ENCODE measurements around the gene CWC22. TPM values are rescaled to one million over a fixed set of nuclear protein-coding genes. Genes with fewer than 3 reads are reported as not detected.
"Not testable (repeated sequence)": the region's sequence is repeated elsewhere in the genome, so short reads cannot be mapped to it uniquely, and the experiment has no call there.

Gene CWC22
- total RNA-seq, 1 donor from 2014 or later = 18.5 TPM

DNA sequence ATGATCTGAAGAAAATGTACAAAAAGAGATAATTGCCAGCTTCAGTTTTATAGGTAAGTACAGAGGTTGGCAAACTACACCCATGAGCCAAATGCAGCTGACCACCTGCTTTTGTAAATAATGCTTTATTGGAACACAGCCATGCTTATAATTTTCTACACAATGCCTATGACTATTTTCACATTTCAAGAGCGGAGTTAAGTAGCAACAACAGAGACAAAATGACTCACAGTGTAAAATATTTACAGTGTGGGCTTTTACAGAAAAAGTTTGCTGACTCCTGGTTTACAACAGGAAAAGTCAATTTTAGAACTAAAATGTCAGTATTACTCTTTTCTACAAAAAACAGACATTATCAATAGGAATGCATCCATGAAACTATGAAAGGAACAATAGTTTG, 26.0 kb downstream of the CWC22 start:
- H3K4me3 ChIP-seq = no peak overlapping the region
- no peak for DNase-seq (ENCODE audit: low spot score in 2 of 2)
- intact Hi-C loops (cut with DNase I) = no loop called here
- TF ChIP-seq, protein P1, sequence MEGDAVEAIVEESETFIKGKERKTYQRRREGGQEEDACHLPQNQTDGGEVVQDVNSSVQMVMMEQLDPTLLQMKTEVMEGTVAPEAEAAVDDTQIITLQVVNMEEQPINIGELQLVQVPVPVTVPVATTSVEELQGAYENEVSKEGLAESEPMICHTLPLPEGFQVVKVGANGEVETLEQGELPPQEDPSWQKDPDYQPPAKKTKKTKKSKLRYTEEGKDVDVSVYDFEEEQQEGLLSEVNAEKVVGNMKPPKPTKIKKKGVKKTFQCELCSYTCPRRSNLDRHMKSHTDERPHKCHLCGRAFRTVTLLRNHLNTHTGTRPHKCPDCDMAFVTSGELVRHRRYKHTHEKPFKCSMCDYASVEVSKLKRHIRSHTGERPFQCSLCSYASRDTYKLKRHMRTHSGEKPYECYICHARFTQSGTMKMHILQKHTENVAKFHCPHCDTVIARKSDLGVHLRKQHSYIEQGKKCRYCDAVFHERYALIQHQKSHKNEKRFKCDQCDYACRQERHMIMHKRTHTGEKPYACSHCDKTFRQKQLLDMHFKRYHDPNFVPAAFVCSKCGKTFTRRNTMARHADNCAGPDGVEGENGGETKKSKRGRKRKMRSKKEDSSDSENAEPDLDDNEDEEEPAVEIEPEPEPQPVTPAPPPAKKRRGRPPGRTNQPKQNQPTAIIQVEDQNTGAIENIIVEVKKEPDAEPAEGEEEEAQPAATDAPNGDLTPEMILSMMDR (IDR thresholded peaks at IDR 0.05) = no peak
- H3K9me3 ChIP-seq = no peaks in the 10 kb centered on the region
- H3K4me1 ChIP-seq = no peaks in the 10 kb centered on the region
- H3K27ac ChIP-seq = no peak overlapping the region
- H3K27me3 ChIP-seq = no peaks in the 10 kb centered on the region
- peaks cover 46 to 83% of the 10 kb centered on the region in 2 donors for H3K36me3 ChIP-seq

DNA sequence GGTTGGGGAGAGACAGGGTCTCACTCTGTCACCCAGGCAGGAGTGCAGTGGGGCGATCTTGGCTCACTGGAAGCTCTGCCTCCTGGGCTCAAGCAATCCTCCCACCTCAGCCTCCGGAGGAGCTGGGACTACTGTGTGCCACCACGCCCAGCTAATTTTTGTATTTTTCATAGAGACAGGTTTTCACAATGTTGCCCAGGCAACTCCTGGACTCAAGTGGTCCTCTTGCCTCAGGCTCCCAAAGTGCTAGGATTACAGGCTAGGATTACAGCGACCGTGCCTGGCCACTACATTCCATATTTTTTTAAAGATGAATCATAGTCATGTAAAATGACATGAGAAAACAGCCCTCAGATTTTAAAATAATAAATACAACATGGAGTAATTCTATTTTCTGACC, 32.3 kb downstream of the CWC22 start:
- Histone ChIP-seq H3K27me3 (no peaks in the 10 kb centered on the region), H3K4me3 (no peak overlapping the region), H3K27ac (no peak overlapping the region), H3K36me3 (peaks cover 39 to 63% of the 10 kb centered on the region in 2 donors), H3K9me3 (no peaks in the 10 kb centered on the region), H3K4me1 (no peaks in the 10 kb centered on the region)
- intact Hi-C loops (cut with DNase I) = no loop called here
- TF ChIP-seq, protein P1 (IDR thresholded peaks at IDR 0.05) = no peak
- no peak for DNase-seq (ENCODE audit: low spot score in 2 of 2)

DNA sequence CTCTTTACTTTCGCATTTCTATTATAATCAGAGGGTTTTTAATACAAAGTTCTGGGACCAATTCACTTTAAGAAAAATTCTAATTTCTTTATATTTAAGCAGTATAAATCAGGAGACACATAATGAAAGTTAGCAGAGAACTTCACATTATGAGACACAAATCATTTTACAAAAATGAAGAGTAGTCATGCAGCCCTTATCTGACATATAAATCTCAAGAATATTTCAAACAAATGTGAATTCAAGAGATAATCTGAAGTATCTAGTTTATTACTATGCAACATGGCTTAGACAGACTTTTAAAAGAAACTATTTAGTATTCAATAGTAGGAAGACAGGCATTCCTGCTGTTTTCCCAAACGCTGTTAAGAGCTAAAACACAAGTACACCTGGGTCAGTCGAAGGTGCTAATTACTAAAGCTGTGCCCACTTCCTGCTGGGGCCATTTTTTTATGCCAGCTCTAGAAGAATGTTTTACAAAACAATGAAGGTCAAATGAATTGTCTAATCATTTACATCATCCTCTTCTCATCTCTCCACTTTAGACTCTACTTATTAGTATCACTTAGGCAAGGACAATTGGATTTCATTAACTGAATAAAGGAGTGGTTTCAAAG, 40.2 kb downstream of the CWC22 start:
- no peaks in the 10 kb centered on the region for H3K4me1 ChIP-seq
- H3K4me3 ChIP-seq = no peak overlapping the region
- H3K27ac ChIP-seq = no peak overlapping the region
- intact Hi-C loops (cut with DNase I) = no loop called here
- no peaks in the 10 kb centered on the region for H3K27me3 ChIP-seq
- peaks cover 21 to 49% of the 10 kb centered on the region in 2 donors for H3K36me3 ChIP-seq
- TF ChIP-seq, protein P1 (IDR thresholded peaks at IDR 0.05) = no peak
- no peaks in the 10 kb centered on the region for H3K9me3 ChIP-seq
- no peak for DNase-seq (ENCODE audit: low spot score in 2 of 2)

DNA sequence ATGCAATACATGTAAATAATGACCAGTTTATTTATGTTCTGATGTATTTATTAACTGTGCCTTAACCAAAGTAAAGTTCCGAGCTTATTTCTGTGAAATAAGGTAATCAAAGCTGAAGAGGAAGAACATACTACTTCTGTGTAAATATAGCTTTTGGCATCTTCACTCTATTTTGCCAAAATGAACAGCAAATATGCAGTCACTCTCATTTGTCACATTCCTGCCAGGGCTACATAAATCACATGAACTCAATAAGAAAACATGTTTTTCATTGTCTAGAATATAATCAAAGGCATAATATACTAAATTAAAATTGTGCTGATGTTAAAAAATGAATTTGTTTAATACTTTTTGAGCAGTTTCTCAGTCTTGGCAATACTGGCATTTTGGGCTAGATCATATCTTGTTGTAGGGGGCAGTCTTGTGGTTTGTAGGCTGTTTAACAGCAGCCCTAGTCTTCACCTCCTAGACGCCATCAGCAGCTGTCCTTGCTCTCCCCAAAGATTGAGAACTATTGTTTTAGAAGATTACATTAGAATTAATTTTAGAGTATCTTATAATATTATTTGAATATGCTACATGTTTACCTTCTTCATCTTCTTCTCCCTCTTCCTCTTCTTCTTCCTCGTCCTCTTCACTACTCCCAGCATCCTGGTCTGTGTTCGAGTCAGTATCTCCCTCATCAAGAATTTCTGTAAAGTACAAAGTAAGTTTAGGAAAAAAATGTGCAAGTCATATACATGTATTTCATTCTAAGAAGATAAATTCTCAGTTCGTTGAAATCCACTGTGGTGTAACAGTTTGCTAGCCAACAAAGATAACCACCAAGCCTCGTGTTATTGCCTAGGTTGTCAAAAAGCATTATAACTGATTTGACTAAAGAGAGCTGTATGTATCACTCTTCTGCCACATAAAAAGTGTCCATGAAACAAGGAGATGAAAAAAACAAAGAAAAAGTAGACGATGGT, 41.5 kb downstream of the CWC22 start:
- DNase-seq (ENCODE audit: low spot score in 2 of 2) = no peak
- H3K4me1 ChIP-seq = no peaks in the 10 kb centered on the region
- H3K4me3 ChIP-seq = no peak overlapping the region
- peaks cover 17 to 39% of the 10 kb centered on the region in 2 donors for H3K36me3 ChIP-seq
- H3K27ac ChIP-seq = no peak overlapping the region
- no peaks in the 10 kb centered on the region for H3K9me3 ChIP-seq
- H3K27me3 ChIP-seq = no peaks in the 10 kb centered on the region
- TF ChIP-seq, protein P1 (IDR thresholded peaks at IDR 0.05) = no peak
- intact Hi-C loops (cut with DNase I) = no loop called here

DNA sequence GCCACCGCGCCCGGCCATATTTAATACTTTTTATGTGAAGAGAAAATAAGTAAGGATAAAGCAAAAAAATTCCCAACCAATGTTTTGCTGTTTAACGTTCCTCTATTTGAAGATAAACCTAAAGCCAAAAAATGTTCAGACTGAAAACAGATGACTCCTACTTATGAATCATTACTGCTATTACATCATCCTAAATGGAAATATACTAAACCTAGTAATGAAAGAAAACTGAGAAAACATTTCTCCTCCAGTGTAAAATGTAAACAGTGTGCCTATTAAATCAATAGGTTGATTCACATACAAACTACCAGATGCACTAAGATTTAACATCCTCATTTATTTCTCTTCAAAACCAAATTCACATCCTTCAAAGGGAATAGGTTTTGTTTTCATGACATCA, 43.5 kb downstream of the CWC22 start:
- peak overlapping the region; percentile 10 to 15 for H3K27ac ChIP-seq
- H3K4me1 ChIP-seq = no peaks in the 10 kb centered on the region
- DNase-seq (ENCODE audit: low spot score in 2 of 2) = no peak
- H3K36me3 ChIP-seq = peaks cover 2 to 26% of the 10 kb centered on the region in 2 donors
- TF ChIP-seq, protein P1 (IDR thresholded peaks at IDR 0.05) = no peak
- no peak overlapping the region for H3K4me3 ChIP-seq
- no peaks in the 10 kb centered on the region for H3K9me3 ChIP-seq
- H3K27me3 ChIP-seq = no peaks in the 10 kb centered on the region
- intact Hi-C loops (cut with DNase I) = no loop called here

DNA sequence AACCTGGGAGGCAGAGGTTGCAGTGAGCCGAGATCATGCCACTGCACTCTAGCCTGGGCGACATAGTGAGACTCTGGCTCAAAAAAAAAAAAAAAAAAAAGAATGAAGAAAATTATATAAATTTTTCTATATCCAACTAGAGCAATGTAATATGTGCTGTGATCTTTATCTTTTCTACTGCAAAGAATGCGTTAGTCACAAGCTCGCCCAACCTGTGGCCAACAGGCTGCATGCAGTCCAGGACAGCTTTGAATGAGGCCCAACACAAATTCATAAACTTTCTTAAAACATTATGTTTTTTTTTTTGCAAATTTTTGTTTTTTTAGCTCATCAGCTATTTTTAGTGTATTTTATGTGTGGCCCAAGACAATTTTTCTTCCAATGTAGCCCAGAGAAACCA, 48.8 kb downstream of the CWC22 start:
- H3K4me1 ChIP-seq; H3K27ac ChIP-seq; intact Hi-C loops (cut with DNase I); H3K4me3 ChIP-seq; DNase-seq (ENCODE audit: low spot score in 2 of 2); H3K9me3 ChIP-seq; H3K27me3 ChIP-seq: not testable (repeated sequence)
- peaks cover 14 to 23% of the 10 kb centered on the region in 2 donors for H3K36me3 ChIP-seq

Data from ascending aorta (tissue), 2 donors.